ENCODE results near the gene DAD1.
A peak's percentile ranks its signal among the peaks of the same experiment; 100 is the strongest.

The DAD1 gene

GRCh38 chr14:22606380-22606779 is 17.4 kb upstream of the DAD1 start:
- Histone ChIP-seq H4K20me1 (ENCODE audit: insufficient read depth, low read length) (no peaks in the 10 kb centered on the region), H3K4me1 (ENCODE audit: low read length) (no peaks in the 10 kb centered on the region), H3K4me3 (ENCODE audit: low read length) (no peak overlapping the region), H3K27ac (ENCODE audit: low read length) (no peak overlapping the region), H3K9ac (ENCODE audit: low read length) (no peak overlapping the region), H3K36me3 (replicated peaks; ENCODE audit: low read depth, low read length) (peaks cover 23% of the 10 kb centered on the region), H3K27me3 (ENCODE audit: low read depth, low read length) (no peaks in the 10 kb centered on the region), H2AFZ (ENCODE audit: low read depth, low read length) (no peak overlapping the region), H3K79me2 (ENCODE audit: low read length) (no peaks in the 10 kb centered on the region), H3K4me2 (ENCODE audit: low read length) (no peak overlapping the region), H3K9me3 (ENCODE audit: insufficient read depth, low read length) (no peaks in the 10 kb centered on the region)
- TF ChIP-seq CTCF (IDR thresholded peaks at IDR 0.05; ENCODE audit: low read depth, low read length) (no peak), EZH2phosphoT487 (IDR thresholded peaks at IDR 0.05; ENCODE audit: low read depth) (no peak)

GRCh38 chr14:22602862-22603261 is 13.8 kb upstream of the DAD1 start:
- no peaks in the 10 kb centered on the region for H3K9me3 ChIP-seq (ENCODE audit: insufficient read depth, low read length)
- H3K4me2 ChIP-seq (ENCODE audit: low read length) = no peak overlapping the region

GRCh38 chr14:22601996-22602395 is 13.0 kb upstream of the DAD1 start:
- no peak overlapping the region for H3K4me2 ChIP-seq (ENCODE audit: low read length)
- no peaks in the 10 kb centered on the region for H4K20me1 ChIP-seq (ENCODE audit: insufficient read depth, low read length)
- peaks cover 19% of the 10 kb centered on the region for H3K4me1 ChIP-seq (ENCODE audit: low read length)
- TF ChIP-seq EZH2phosphoT487 (IDR thresholded peaks at IDR 0.05; ENCODE audit: low read depth) = no peak
- no peak overlapping the region for H3K9ac ChIP-seq (ENCODE audit: low read length)
- no peak overlapping the region for H3K4me3 ChIP-seq (ENCODE audit: low read length)
- H3K27me3 ChIP-seq (ENCODE audit: low read depth, low read length) = no peaks in the 10 kb centered on the region
- peaks cover 16% of the 10 kb centered on the region for H3K36me3 ChIP-seq (replicated peaks; ENCODE audit: low read depth, low read length)
- no peak overlapping the region for H3K27ac ChIP-seq (ENCODE audit: low read length)
- no peaks in the 10 kb centered on the region for H3K9me3 ChIP-seq (ENCODE audit: insufficient read depth, low read length)
- H3K79me2 ChIP-seq (ENCODE audit: low read length) = no peaks in the 10 kb centered on the region
- no peak overlapping the region for H2AFZ ChIP-seq (ENCODE audit: low read depth, low read length)

More at GRCh38 chr14:22602862-22603261, 13.8 kb upstream of the DAD1 start:
- no peaks in the 10 kb centered on the region for H3K79me2 ChIP-seq (ENCODE audit: low read length)
- no peaks in the 10 kb centered on the region for H4K20me1 ChIP-seq (ENCODE audit: insufficient read depth, low read length)
- peaks cover 22% of the 10 kb centered on the region for H3K36me3 ChIP-seq (replicated peaks; ENCODE audit: low read depth, low read length)
- TF ChIP-seq CTCF (IDR thresholded peaks at IDR 0.05; ENCODE audit: low read depth, low read length) = no peak
- no peak for TF ChIP-seq EZH2phosphoT487 (IDR thresholded peaks at IDR 0.05; ENCODE audit: low read depth)
- H3K9ac ChIP-seq (ENCODE audit: low read length) = no peak overlapping the region
- peaks cover 15% of the 10 kb centered on the region for H3K4me1 ChIP-seq (ENCODE audit: low read length)
- no peaks in the 10 kb centered on the region for H3K27me3 ChIP-seq (ENCODE audit: low read depth, low read length)
- no peak overlapping the region for H3K4me3 ChIP-seq (ENCODE audit: low read length)
- H3K27ac ChIP-seq (ENCODE audit: low read length) = no peak overlapping the region
- no peak overlapping the region for H2AFZ ChIP-seq (ENCODE audit: low read depth, low read length)

- no peaks in the 10 kb centered on the region for H4K20me1 ChIP-seq (ENCODE audit: insufficient read depth, low read length)
- no peak overlapping the region for H2AFZ ChIP-seq (ENCODE audit: low read depth, low read length)
- TF ChIP-seq EZH2phosphoT487 (IDR thresholded peaks at IDR 0.05; ENCODE audit: low read depth) (no peak), CTCF (IDR thresholded peaks at IDR 0.05; ENCODE audit: low read depth, low read length) (no peak)
- H3K4me1 ChIP-seq (ENCODE audit: low read length) = peaks cover 19% of the 10 kb centered on the region
- no peaks in the 10 kb centered on the region for H3K9me3 ChIP-seq (ENCODE audit: insufficient read depth, low read length)
- H3K4me3 ChIP-seq (ENCODE audit: low read length) = no peak overlapping the region
- no peak overlapping the region for H3K9ac ChIP-seq (ENCODE audit: low read length)
- no peaks in the 10 kb centered on the region for H3K79me2 ChIP-seq (ENCODE audit: low read length)
- H3K36me3 ChIP-seq (replicated peaks; ENCODE audit: low read depth, low read length) = peaks cover 16% of the 10 kb centered on the region
- H3K27me3 ChIP-seq (ENCODE audit: low read depth, low read length) = no peaks in the 10 kb centered on the region
- H3K27ac ChIP-seq (ENCODE audit: low read length) = no peak overlapping the region
- H3K4me2 ChIP-seq (ENCODE audit: low read length) = no peak overlapping the region
These were observed 12.4 kb upstream of the DAD1 start for GRCh38 chr14:22601456-22601855.

GRCh38 chr14:22600027-22600426 is 11.0 kb upstream of the DAD1 start:
- Histone ChIP-seq H3K36me3 (replicated peaks; ENCODE audit: low read depth, low read length) (peaks cover 6% of the 10 kb centered on the region), H3K9me3 (ENCODE audit: insufficient read depth, low read length) (no peaks in the 10 kb centered on the region), H4K20me1 (ENCODE audit: insufficient read depth, low read length) (no peaks in the 10 kb centered on the region), H3K4me3 (ENCODE audit: low read length) (no peak overlapping the region), H3K9ac (ENCODE audit: low read length) (no peak overlapping the region), H3K27ac (ENCODE audit: low read length) (no peak overlapping the region), H3K27me3 (ENCODE audit: low read depth, low read length) (no peaks in the 10 kb centered on the region), H3K4me1 (ENCODE audit: low read length) (peaks cover 19% of the 10 kb centered on the region), H3K4me2 (ENCODE audit: low read length) (0 out of 2 replicates have a peak overlapping the region, but pooled peaks have one; percentile 1), H3K79me2 (ENCODE audit: low read length) (no peaks in the 10 kb centered on the region), H2AFZ (ENCODE audit: low read depth, low read length) (no peak overlapping the region)
- no peak for TF ChIP-seq CTCF (IDR thresholded peaks at IDR 0.05; ENCODE audit: low read depth, low read length)
- TF ChIP-seq EZH2phosphoT487 (IDR thresholded peaks at IDR 0.05; ENCODE audit: low read depth) = no peak
